ENCODE results near the gene SERPINI1. TPM values are rescaled to one million over a fixed set of nuclear protein-coding genes. Genes with fewer than 3 reads are reported as not detected.

Gene SERPINI1
- total and polyA plus RNA-seq, 2 of the 8 experiments (the other 6 are each of a cell fraction or from before 2014, with no cell fraction given) = 5.3 to 9.9 TPM

DNA sequence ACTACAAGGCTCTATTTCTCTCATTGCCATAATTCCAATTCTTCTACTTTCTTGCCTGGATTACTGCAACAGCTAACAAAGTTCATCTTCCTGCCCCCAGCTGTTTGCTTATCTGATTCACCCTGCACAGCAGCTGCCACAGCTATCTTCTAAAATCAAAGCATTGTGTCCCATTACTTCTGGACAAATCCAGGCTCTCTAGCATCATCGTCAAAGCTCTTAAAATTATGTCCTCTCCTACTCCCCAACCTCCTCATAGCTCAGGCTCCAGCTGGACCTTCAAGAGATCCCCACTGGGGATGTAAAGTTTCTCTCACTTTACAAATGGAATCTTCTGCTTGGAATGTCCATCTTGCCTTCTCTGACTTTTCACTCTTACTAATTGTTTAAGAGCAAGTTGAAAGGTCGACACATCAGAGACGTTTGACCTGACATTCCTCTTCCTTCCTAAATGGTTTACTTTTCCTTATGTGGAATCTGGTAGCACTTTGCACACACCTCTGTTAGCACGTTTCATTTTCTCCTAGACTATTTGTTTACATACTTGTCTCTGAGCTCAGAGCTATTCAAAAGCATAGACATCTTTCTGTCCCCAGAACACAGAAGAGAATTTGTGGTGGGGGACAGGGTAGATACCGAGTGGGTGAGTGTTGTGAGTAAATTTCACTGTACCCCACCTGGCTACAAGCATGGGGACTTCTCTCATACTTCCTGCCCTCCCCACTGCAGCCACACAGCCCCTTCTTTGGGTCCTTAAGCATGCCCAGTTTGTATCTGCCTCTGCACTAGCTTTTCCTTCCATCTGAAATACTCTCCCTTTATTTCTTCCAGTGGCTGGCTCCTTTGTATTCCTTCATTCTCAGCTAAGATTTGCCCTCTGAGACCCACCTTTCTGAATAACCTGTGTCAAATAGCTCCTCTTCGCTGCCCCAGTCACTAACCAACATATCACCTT, 77.9 kb downstream of the SERPINI1 start:
- no peak overlapping the region for H3K27ac ChIP-seq (ENCODE audit: low read depth, low read length)
- POLR2A ChIA-PET (ENCODE audit: partially characterized antibody) = no interaction called here
- no peaks in the 10 kb centered on the region for H3K9me3 ChIP-seq (ENCODE audit: insufficient read depth in 2 of 2, low read depth in 1 of 2, low read length in 1 of 2)
- H3K4me3 ChIP-seq (ENCODE audit: extremely low read depth in 1 of 4, insufficient read depth in 2 of 4, low read depth in 3 of 4, low read length in 4 of 4) = no peak overlapping the region
- 84% methylated on average over 6 of the region's 6 CpGs; no CpG with 5 or more reads in 1 of the 2 experiments for WGBS, 2 experiments (ENCODE audit: extremely low coverage in 1 of 2, insufficient coverage in 1 of 2, insufficient read length in 1 of 2, insufficient replicate concordance in 2 of 2, low coverage in 1 of 2, low lambda C conversion rate in 2 of 2, missing lambda C conversion rate in 1 of 2)
- H3K18ac ChIP-seq (ENCODE audit: extremely low read depth, low read length) = no peak overlapping the region
- no peak overlapping the region for H4K8ac ChIP-seq (ENCODE audit: extremely low read depth, insufficient read depth, low read length)
- no peak overlapping the region for H2AK5ac ChIP-seq (ENCODE audit: low read depth, low read length)
- no peak overlapping the region for H2BK12ac ChIP-seq (ENCODE audit: low read depth, low read length)
- H3K27me3 ChIP-seq (replicated peaks in 1 of 4; ENCODE audit: control insufficient read depth in 3 of 4, extremely low read depth in 1 of 4, insufficient read depth in 3 of 4, low read length in 3 of 4) = no peaks in the 10 kb centered on the region
- no peak overlapping the region for H3K4me2 ChIP-seq (ENCODE audit: insufficient read depth in 1 of 2, low read depth in 2 of 2, low read length in 2 of 2)
- H2BK20ac ChIP-seq (ENCODE audit: low read length) = no peak overlapping the region
- H3K4me1 ChIP-seq (replicated peaks in 1 of 4; ENCODE audit: control insufficient read depth in 3 of 4, insufficient read depth in 4 of 4, low read length in 3 of 4) = no peaks in the 10 kb centered on the region
- H3K36me3 ChIP-seq (ENCODE audit: control insufficient read depth in 2 of 4, insufficient read depth in 4 of 4, low read length in 3 of 4) = no peaks in the 10 kb centered on the region
- no peak overlapping the region for H4K91ac ChIP-seq (replicated peaks; ENCODE audit: insufficient read length, low read length)
- H4K20me1 ChIP-seq (replicated peaks in 1 of 2; ENCODE audit: control insufficient read depth in 1 of 2, insufficient read depth in 2 of 2, low read length in 2 of 2) = no peaks in the 10 kb centered on the region
- no peaks in the 10 kb centered on the region for H3K79me2 ChIP-seq (ENCODE audit: control insufficient read depth in 1 of 2, insufficient read depth in 2 of 2, low read length in 2 of 2)
- H3K23ac ChIP-seq (ENCODE audit: insufficient read length) = no peak overlapping the region
- FAIRE-seq (peak; percentile 45), DNase-seq (ENCODE audit: low read depth in 1 of 2, low spot score in 2 of 2) (no peak)
- no peak overlapping the region for H3K9ac ChIP-seq (replicated peaks in 1 of 4; ENCODE audit: extremely low read depth in 1 of 4, low read depth in 3 of 4, low read length in 3 of 4)
- H2BK5ac ChIP-seq (ENCODE audit: low read depth, low read length) = no peak overlapping the region
- CTCF ChIA-PET (ENCODE audit: partially characterized antibody) = interaction anchor here (1.2 kb wide), 1 partner anchor 58 kb away, joined by 3 read pairs; no protein-coding TSS in a partner anchor
- H4K5ac ChIP-seq (ENCODE audit: insufficient read length, low read depth, low read length) = no peak overlapping the region
- H3K79me1 ChIP-seq (ENCODE audit: low read depth, low read length) = no peaks in the 10 kb centered on the region
- H3K14ac ChIP-seq (ENCODE audit: insufficient read length) = no peak overlapping the region
- no peaks in the 10 kb centered on the region for H3K23me2 ChIP-seq (ENCODE audit: low read depth, low read length)
- H2BK15ac ChIP-seq (ENCODE audit: low read length) = no peak overlapping the region
- H2BK120ac ChIP-seq (replicated peaks; ENCODE audit: low read depth, low read length) = no peak overlapping the region
- no peak overlapping the region for H2AFZ ChIP-seq (ENCODE audit: low read length)
- no peak overlapping the region for H3K56ac ChIP-seq (replicated peaks; ENCODE audit: insufficient read length, low read depth, low read length)
- H3K4ac ChIP-seq (replicated peaks; ENCODE audit: insufficient read length, low read depth, low read length) = no peak overlapping the region
- TF ChIP-seq FOSL1 (IDR thresholded peaks at IDR 0.05; ENCODE audit: insufficient read depth, low read depth, low read length) (no peak), RXRA (IDR thresholded peaks at IDR 0.05; ENCODE audit: insufficient read depth, low read depth, low read length) (no peak), GTF2F1 (IDR thresholded peaks at IDR 0.05; ENCODE audit: borderline replicate concordance, low read depth, low read length) (no peak), KDM4A (IDR thresholded peaks at IDR 0.05; ENCODE audit: low read depth, low read length, severe bottlenecking) (no peak), SIRT6 (IDR thresholded peaks at IDR 0.05; ENCODE audit: low read length) (no peak), SP1 (IDR thresholded peaks at IDR 0.05; ENCODE audit: low read depth, low read length) (no peak), HDAC2 (IDR thresholded peaks at IDR 0.05; ENCODE audit: borderline replicate concordance in 1 of 2, low read depth in 2 of 2, low read length in 2 of 2) (no peak), GABPA (IDR thresholded peaks at IDR 0.05; ENCODE audit: borderline replicate concordance, insufficient read depth, low read length) (no peak)
- TF ChIP-seq, protein P1, sequence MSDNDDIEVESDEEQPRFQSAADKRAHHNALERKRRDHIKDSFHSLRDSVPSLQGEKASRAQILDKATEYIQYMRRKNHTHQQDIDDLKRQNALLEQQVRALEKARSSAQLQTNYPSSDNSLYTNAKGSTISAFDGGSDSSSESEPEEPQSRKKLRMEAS (IDR thresholded peaks at IDR 0.05) = no peak

Measured in H1 (cell line).